Stimulated activated CD4-positive, alpha-beta T cell treated with anti-CD3 and anti-CD28 coated beads, TNF-alpha, amount 100 ng/mL, for 1 hour (primary cell): ENCODE results near the gene MYO7B.

Experiments
- DNase-seq, 3 donors: peaks; one replicate each; pipeline ENCODE4 v3.0.0-alpha.2; 2020; ENCODE audit warnings: low read depth in 3 of 3, low spot score in 1 of 3

MYO7B gene

GRCh38 chr2:127586136-127586535 lies 50.7 kb downstream of the MYO7B start:
- no peak for DNase-seq

- no peak for DNase-seq
Measured at GRCh38 chr2:127586746-127587295, 51.3 kb downstream of the MYO7B start.

DNA sequence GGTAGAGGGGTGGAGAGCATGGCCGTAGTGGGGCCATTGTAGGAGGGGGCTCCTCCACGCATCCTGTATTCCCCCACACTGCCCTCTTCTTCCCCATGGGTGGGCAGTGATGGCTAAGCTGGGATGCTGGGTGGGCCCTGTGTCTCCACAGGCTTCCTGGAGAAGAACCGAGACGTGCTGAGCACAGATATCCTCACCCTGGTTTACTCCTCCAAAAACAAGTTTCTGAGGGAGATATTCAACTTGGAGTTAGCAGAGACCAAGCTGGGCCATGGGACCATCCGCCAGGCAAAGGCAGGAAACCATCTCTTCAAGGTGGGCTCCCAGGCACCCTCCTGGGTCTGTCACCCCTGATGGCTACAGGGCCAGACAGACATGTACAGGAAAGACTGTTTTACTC lies 52.8 kb downstream of the MYO7B start:
- DNase-seq: no peak

- DNase-seq: no peak
Measured at GRCh38 chr2:127589358-127589757, 53.9 kb downstream of the MYO7B start.

DNA sequence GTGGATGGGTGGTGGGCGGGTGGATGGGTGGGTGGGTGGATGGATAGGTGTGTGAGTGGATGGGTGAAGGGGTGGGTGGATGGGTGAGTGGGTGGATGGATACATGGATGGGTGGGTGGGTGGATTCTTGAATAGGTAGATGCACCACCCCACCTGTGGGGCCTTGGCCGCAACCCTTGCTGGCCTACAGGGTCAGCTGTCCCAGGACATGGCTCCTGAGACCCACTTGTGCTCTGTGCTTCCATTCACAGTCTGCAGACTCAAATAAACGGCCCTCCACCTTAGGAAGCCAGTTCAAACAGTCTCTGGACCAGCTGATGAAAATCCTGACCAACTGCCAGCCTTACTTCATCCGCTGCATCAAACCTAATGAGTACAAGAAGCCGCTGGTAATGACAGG lies 54.4 kb downstream of the MYO7B start:
- DNase-seq: no peak

- DNase-seq: no peak
Measured at GRCh38 chr2:127590386-127591190, 55.1 kb downstream of the MYO7B start.

DNA sequence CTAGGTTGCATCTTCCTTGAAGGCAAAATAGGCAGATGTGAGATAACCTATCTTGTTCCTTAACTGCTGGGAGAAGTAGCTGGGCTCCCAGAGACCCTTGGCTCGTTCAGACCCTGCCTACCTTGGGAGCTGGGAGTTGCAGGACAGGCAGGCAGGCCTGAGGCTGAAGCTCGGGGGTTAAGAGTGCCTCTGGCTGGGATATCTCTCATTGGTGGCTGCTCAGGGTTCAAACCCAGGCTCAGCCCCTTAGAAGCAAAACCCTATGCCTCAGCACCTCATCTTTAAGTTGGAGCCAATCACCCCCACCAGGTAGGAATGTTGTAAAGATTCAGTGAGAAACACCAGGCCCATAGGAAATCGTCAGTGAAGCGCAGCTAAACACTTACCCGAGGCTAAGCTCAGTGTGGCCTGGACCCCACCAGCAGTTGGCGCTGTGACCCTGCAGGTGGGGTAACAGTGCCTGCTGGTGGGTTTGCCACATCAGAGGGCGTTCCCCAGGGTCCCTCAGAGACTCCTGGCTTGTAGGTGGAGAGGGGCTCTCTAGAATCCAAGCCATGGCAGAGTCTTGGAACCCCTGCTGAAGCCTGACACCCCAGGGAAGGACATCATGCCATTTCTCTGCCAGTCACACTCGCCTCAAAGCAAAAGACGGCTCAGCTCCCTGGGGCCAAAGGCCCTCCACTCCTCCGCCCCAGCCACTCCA lies 55.9 kb downstream of the MYO7B start:
- peak; percentile 8 to 54 (median 35) for DNase-seq

- DNase-seq: no peak
Measured at GRCh38 chr2:127592761-127593227, 57.3 kb downstream of the MYO7B start.

DNA sequence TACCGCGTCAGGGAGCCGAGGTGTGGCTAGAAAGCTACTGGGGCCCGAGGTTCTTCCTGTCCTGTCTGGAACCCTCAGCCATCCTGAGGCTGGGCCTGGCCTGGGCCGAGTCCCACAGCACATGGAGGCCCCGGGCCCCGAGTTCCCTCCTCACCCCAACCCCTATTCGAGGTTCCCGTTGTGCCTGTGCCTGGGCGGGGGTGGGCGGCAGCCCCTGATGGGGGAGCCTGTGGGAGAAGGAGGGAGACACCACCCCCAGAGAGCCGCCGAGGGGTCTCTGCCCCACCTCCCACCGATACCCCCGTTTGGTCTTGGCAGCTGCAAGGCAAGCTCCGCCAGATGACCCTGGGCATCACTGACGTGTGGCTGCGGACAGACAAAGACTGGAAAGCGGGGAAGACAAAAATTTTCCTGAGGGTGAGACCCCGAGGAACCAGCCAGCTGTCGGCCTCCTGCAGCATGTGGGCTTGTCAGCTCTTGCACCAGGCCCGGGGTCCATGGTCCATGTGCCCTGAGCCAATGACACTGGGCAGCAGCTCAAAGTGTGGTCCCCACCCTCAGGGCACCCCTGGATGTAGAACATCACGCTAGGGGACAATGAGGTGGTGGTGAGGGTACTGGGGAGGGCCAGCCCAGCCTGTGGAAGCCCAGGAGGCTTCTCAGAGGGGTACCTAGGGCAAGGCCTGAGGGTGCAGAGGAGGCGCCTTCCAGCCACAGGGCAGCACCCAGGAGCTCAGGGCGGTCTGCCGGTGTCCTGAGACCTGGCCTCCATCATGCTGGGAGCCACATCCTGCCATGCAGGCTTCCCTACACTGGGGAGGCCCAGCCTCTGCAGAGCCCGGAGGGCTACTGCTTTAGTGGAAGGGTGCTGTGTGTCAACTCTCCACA lies 58.0 kb downstream of the MYO7B start:
- DNase-seq: no peak

- no peak for DNase-seq
Measured at GRCh38 chr2:127594116-127594591, 58.7 kb downstream of the MYO7B start.

DNA sequence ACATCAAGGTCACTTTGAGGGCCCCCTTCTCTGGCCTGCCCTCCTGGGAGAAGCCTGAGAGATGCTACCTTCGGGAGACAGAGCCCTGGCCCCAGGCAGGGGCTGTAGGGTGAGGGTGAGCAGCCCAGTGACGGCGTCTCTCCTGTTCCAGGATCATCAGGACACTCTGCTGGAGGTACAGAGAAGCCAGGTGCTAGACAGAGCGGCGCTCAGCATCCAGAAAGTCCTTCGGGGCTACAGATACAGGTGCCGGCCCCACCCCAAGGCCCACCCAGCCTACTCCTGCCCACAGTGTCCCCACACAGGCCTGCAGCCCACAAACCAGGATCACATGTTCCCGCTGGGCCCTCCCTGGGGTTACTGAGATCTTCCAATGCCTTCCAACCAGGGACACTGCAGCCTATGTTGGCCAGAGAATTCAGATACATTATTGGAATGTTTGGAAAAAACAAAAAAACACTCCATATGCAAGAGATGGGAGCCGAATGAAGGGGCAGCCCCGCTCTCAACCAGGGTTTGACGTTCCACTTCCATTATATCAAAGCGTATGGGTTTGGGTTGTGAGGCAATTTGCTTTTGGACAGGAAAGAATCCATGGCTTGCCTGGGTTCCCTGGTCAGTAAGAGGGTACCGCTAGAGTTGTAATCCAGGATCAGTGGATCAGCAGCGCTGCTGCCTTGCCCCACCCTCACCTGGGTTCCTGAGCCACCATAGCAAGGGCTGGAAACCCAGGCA lies 61.0 kb downstream of the MYO7B start:
- DNase-seq: no peak

DNA sequence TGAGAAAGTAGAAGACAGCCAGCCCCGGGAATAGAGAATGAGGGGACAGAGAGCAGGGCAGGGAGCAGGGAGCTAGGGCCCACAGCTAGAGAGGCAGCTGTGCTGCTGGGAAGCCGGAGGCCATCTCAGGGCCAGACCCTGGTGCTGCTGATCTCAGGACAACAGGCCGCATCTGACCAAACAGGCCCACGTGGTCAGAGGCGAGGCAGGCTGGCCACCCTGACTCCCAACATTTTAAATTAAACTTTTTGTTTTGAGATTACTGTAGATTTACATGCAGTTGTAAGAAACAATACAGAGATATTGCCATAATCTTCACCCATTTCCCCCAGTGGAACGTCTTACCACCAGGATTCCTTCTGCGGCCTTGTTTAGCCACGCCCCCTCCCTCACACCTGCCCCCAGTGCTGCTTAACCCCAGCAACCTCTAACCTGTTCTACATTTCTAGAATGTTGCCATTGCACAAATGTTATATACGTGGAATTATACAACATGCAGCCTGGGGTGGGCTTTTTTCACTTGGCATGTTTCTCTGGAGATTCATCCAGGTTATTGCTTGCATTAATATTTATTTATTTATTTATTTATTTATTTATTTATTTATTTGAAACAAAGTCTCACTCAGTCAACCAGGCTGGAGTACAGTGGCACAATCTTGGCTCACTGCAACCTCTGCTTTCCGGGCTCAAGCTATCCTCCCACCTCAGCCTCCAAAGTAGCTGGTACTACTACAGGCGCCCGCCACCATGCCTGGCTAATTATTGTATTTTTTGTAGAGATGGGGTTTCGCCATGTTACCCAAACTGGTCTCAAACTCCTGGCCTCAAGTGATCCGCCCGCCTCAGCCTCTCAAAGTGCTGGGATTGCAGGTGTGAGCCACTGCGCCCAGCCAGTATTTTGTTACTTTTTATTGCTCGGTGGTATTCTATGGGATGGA lies 61.8 kb downstream of the MYO7B start:
- no peak for DNase-seq

- DNase-seq: no peak
Measured at GRCh38 chr2:127597984-127598380, 62.5 kb downstream of the MYO7B start.

GRCh38 chr2:127598711-127599110 lies 63.2 kb downstream of the MYO7B start:
- DNase-seq: no peak

DNA sequence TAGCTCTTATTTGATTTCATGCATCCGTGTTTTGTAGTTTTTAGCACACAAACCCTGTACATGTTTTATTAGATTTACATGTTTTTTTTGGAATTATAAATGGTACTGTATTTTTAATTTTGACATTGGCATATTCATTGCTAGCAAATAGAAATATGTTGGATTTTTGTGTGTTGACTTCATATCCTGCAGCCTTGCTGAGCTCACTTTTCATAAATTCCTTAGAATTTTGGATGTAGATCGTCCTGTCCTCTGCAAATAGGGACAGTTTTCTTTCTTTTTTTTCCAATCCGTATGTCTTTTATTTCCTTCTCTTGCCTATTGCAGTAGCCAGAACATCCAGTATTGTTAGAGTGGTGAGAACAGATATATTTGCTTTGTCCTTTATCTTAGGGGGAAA lies 63.7 kb downstream of the MYO7B start:
- DNase-seq: no peak

GRCh38 chr2:127604986-127605385 lies 69.5 kb downstream of the MYO7B start:
- no peak for DNase-seq

DNA sequence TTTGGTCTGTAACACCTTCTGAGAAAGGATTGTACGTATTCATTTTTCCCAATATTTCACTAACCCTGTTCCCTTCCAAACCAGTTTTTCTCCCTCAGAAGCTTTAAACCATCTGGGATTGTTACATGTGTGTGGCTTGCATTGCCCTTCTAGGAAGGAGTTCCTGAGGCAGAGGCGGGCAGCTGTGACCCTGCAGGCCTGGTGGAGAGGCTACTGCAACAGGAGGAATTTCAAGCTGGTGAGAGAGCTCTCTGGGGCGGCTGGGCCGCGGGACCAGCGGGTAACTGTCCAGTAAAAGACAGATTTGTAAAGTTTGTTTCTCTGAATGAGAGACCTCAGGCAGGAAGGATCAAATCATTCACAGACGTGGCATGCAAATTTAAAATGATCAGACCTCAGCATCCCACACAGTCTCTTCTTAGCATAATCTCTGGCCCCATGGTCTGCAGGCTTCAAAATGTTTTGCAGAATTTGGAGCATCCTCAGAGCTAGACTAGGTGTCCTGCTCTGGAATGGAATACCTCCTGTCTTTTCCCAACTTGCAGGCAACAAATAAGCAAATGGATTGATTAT lies 70.3 kb downstream of the MYO7B start:
- DNase-seq: no peak

- DNase-seq: no peak
Measured at GRCh38 chr2:127606625-127607398, 71.3 kb downstream of the MYO7B start.
